ENCODE results near the gene NBPF3.

- TF ChIP-seq CTCF (IDR thresholded peaks at IDR 0.05; ENCODE audit: extremely low read depth in 1 of 2, insufficient read depth in 1 of 2, low read depth in 1 of 2, low read length in 2 of 2) (no peak), POLR2A (IDR thresholded peaks at IDR 0.05; ENCODE audit: low read depth, low read length) (no peak), EZH2 (IDR thresholded peaks at IDR 0.05; ENCODE audit: borderline replicate concordance, low read depth, low read length, severe bottlenecking) (no peak), POLR2AphosphoS5 (IDR thresholded peaks at IDR 0.05; ENCODE audit: insufficient read depth, low read depth, low read length) (no peak), MYC (IDR thresholded peaks at IDR 0.05; ENCODE audit: low read depth, low read length) (no peak), GATA2 (IDR thresholded peaks at IDR 0.05; ENCODE audit: insufficient read depth, insufficient read length, low read depth, low read length) (no peak), MAX (IDR thresholded peaks at IDR 0.05; ENCODE audit: insufficient read depth, insufficient read length) (no peak), FOS (IDR thresholded peaks at IDR 0.05; ENCODE audit: borderline replicate concordance, insufficient read depth, low read length) (no peak), JUN (IDR thresholded peaks at IDR 0.05; ENCODE audit: borderline replicate concordance, insufficient read depth, insufficient read length, low read depth) (no peak)
Observed at GRCh38 chr1:21530368-21531016, 90.6 kb downstream of the NBPF3 start.
